Ovary (tissue), 9 donors: Measurements from ENCODE around the gene HAND1. TPM values are rescaled to one million over a fixed set of nuclear protein-coding genes. Genes with fewer than 3 reads are reported as not detected.

Experiments used
- DNase-seq, 5 donors: peaks; one replicate each; pipeline ENCODE4 v3.0.0-alpha.2; 2019 to 2020
- H3K27ac ChIP-seq, 2 donors: fragments of 200-600 bp; one replicate each; pipeline versions ENCODE4 v1.5.1 to v1.8.0; 2019 to 2022
- H3K27me3 ChIP-seq: fragments of 200-600 bp; one replicate; pipeline ENCODE4 v1.8.0; 2022
- H3K36me3 ChIP-seq: fragments of 200-600 bp; sonication (generic); one replicate; pipeline ENCODE4 v1.5.1; 2019
- H3K4me1 ChIP-seq: one replicate; pipeline ENCODE4 v1.8.1; 2013; ENCODE audit warnings: mild to moderate bottlenecking, moderate library complexity; ENCODE audit not compliant: insufficient read depth
- H3K4me3 ChIP-seq: fragments of 200-600 bp; sonication (generic); one replicate; pipeline ENCODE4 v1.5.1; 2017
- H3K9me3 ChIP-seq, 2 donors: fragments of 200-600 bp in 1 of 2; sonication (generic) in 1 of 2; one replicate each; pipeline versions ENCODE4 v1.5.1 to v1.8.1; 2013 to 2019; ENCODE audit warnings: mild to moderate bottlenecking in 1 of 2, moderate library complexity in 1 of 2
- EP300 ChIP-seq: sonication (generic); formaldehyde crosslinking; IDR thresholded peaks from one replicate; pipeline ENCODE4 v1.6.1; 2017; ENCODE audit warnings: antibody characterized with exemption
- POLR2A ChIP-seq: fragments of 450-650 bp; IDR thresholded peaks from one replicate; pipeline ENCODE4 v1.6.1; 2017; ENCODE audit warnings: antibody characterized with exemption, mild to moderate bottlenecking, moderate library complexity
- WGBS, 3 donors: extraction: QIAGEN DNeasy Blood & Tissue Kit in 1 of 3; methylation state at CpG; one replicate each; pipeline versions ENCODE4 v1.1.5 to v1.1.7; 2013 to 2017; 5-methylcytosine and 5-hydroxymethylcytosine counted together
- intact Hi-C, 4 donors: fragments of 100-400 bp; cut with DNase I; formaldehyde crosslinking; loops; one replicate each; pipeline versions ENCODE4 v1.11.0 to v1.15.1; 2022 to 2023
- polyA plus RNA-seq, 2 donors: library from polyadenylated mRNA; stranded (reverse); fragments of 200-250 nt in 1 of 2; fragments of 350-450 nt in 1 of 2; fragmentation: Illumina TruSeq in 1 of 2; extraction: RNeasy Lipid Tissue Mini Kit (QIAGEN cat#74804) in 1 of 2; gene quantifications; one replicate each; pipeline ENCODE4 v1.2.3, GENCODE V29; 2013 to 2014
- total RNA-seq, 7 donors: library from RNA; depleted of rRNA in 2 of 7; stranded (reverse); fragments of >200 nt in 2 of 7; fragmentation: NEBNext Ultra II Directional in 3 of 7; extraction: Animal tissue kit (Norgen Biotek cat#: 25700) in 3 of 7; gene quantifications; one replicate each; pipeline versions ENCODE4 v1.1.0 to v1.2.4, GENCODE V29; 2016 to 2023
- TF ChIP-seq, protein P1 (sequence below), 3 donors: fragments of 450-650 bp in 2 of 3; fragments of 200-600 bp in 1 of 3; IDR thresholded peaks; one replicate each; pipeline versions ENCODE4 v1.5.1 to v1.8.0; 2016 to 2022; ENCODE audit warnings: antibody characterized with exemption in 3 of 3, mild to moderate bottlenecking in 1 of 3
- donor health status: DM: no; HTN: no; CAD: no; lungs with moderate emphysema.
- donor health status: DM: no; HTN: no; CAD: no.
- donor health status: Bipolar disorder and iron deficiency.
- donor health status: DM: yes; HTN: yes; CAD: no.
- donor health status: DM: no; HTN: no; CAD: no.
- donor health status: DM: yes; HTN: yes; CAD: no.

HAND1 gene
- total and polyA plus RNA-seq, 9 donors, result not detected

DNA sequence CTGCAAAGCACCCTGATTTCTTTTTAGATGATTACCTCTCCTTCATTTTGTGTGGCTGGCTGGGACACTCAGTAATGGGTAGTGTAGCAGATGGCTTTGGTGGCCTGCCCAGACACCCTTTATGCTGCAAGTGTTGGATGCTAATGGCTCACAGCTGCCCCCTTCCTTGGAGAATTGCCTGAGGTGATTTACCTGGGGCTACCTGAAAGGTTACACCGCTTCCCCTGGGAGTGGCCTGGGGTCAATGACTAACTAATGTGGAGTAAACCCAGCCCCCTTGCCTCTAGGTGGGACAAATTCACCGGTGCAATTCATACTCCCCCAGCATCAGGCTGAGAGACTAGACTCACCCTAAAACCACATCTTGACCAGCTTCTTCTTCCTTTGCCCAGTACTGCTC lies 23.5 kb upstream of the HAND1 start:
- Histone ChIP-seq H3K36me3 (no peaks in the 10 kb centered on the region), H3K4me3 (no peak overlapping the region)
- 48 to 66% (median 63%) methylated on average over 2 of the region's 2 CpGs for whole genome bisulfite sequencing, 3 donors

DNA sequence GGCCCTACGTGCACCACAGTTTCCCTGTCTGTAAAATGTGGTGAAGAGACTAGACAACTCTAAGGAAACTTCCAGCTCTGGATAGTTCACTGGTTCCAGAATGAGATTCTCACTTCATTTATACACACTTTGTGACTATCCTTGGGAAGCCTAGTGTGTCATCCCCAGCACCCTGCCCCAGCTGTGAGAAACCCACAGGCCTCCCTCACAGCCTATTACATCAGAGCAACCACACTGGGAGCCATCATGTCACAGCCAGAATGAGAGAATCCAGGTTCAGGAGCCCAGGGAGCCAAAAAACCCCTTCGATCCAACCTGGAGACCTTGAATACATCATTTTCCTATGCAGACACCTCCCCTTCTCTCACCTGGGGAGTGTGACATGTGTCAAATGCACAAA lies 21.0 kb upstream of the HAND1 start:
- Histone ChIP-seq H3K4me1 (no peaks in the 10 kb centered on the region), H3K4me3 (no peak overlapping the region), H3K27me3 (no peaks in the 10 kb centered on the region), H3K9me3 (no peaks in the 10 kb centered on the region), H3K27ac (no peak overlapping the region), H3K36me3 (no peaks in the 10 kb centered on the region)
- TF ChIP-seq EP300 (no peak), POLR2A (no peak)
- TF ChIP-seq, protein P1, sequence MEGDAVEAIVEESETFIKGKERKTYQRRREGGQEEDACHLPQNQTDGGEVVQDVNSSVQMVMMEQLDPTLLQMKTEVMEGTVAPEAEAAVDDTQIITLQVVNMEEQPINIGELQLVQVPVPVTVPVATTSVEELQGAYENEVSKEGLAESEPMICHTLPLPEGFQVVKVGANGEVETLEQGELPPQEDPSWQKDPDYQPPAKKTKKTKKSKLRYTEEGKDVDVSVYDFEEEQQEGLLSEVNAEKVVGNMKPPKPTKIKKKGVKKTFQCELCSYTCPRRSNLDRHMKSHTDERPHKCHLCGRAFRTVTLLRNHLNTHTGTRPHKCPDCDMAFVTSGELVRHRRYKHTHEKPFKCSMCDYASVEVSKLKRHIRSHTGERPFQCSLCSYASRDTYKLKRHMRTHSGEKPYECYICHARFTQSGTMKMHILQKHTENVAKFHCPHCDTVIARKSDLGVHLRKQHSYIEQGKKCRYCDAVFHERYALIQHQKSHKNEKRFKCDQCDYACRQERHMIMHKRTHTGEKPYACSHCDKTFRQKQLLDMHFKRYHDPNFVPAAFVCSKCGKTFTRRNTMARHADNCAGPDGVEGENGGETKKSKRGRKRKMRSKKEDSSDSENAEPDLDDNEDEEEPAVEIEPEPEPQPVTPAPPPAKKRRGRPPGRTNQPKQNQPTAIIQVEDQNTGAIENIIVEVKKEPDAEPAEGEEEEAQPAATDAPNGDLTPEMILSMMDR (IDR thresholded peaks at IDR 0.05), result no peak
- intact Hi-C loops, result no loop called here
- WGBS, 3 donors, result 90 to 95% (median 92%) methylated on average over 2 of the region's 2 CpGs
- DNase-seq, result no peak

More for the DNA sequence above, 23.5 kb upstream of the HAND1 start:
- TF ChIP-seq, protein P1 (IDR thresholded peaks at IDR 0.05), result no peak
- TF ChIP-seq POLR2A (no peak), EP300 (no peak)
- no peaks in the 10 kb centered on the region for H3K27me3 ChIP-seq
- H3K4me1 ChIP-seq, result no peaks in the 10 kb centered on the region
- H3K27ac ChIP-seq, result no peak overlapping the region
- DNase-seq, result no peak
- no peaks in the 10 kb centered on the region for H3K9me3 ChIP-seq
- intact Hi-C loops, result no loop called here

DNA sequence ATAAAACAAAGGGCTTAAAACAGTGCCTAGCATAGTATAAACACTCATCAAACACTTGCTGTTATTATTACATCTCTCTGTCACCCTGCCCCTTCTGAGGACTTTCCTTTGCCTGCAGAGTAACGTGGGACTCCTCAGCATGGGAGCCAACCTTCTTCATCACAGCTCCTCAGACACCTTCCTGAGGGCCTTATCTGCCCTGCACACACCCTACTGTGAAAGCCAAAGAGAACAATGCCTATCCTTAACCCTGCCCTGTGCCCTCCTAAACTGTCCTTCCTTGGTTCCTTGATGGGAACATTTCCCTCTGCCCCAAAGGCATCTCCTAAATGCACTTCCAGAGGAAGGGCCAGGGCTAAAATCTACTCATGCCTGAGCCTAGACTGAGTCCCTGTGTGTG lies 20.6 kb upstream of the HAND1 start:
- DNase-seq, result no peak
- H3K27me3 ChIP-seq, result no peaks in the 10 kb centered on the region
- no peak overlapping the region for H3K4me3 ChIP-seq
- H3K27ac ChIP-seq, result no peak overlapping the region
- intact Hi-C loops, result no loop called here
- TF ChIP-seq EP300 (no peak), POLR2A (no peak)
- TF ChIP-seq, protein P1 (IDR thresholded peaks at IDR 0.05), result no peak
- 79 to 92% (median 85%) methylated on average over 1 of the region's 1 CpG for WGBS, 3 donors
- H3K9me3 ChIP-seq, result no peaks in the 10 kb centered on the region
- no peaks in the 10 kb centered on the region for H3K4me1 ChIP-seq
- H3K36me3 ChIP-seq, result no peaks in the 10 kb centered on the region

DNA sequence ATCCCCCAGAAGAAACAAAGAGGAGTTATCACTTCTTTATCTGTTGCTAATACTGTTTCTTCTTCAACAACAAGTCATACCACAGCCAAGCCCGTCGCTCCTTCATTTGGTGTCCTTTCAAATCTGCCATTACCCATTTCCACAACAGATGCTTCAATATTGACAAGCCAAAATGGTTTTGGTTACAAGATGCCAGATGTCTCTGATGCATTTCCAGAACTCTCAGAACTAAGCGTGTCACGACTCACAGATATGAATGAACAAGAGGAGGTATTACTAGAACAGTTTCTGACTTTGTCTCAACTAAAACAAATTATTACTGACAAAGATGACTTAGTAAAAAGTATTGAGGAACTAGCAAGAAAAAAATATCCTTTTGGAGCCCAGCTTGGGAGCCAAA lies 16.0 kb upstream of the HAND1 start:
- intact Hi-C loops, result no loop called here
- H3K27ac ChIP-seq, result no peak overlapping the region
- H3K36me3 ChIP-seq, result no peaks in the 10 kb centered on the region
- H3K9me3 ChIP-seq, result no peaks in the 10 kb centered on the region
- WGBS, 3 donors, result 68 to 87% (median 75%) methylated on average over 4 of the region's 4 CpGs
- H3K27me3 ChIP-seq, result no peaks in the 10 kb centered on the region
- H3K4me3 ChIP-seq, result no peak overlapping the region
- TF ChIP-seq EP300 (no peak), POLR2A (no peak)
- TF ChIP-seq, protein P1 (IDR thresholded peaks at IDR 0.05), result no peak
- no peak for DNase-seq
- no peaks in the 10 kb centered on the region for H3K4me1 ChIP-seq

DNA sequence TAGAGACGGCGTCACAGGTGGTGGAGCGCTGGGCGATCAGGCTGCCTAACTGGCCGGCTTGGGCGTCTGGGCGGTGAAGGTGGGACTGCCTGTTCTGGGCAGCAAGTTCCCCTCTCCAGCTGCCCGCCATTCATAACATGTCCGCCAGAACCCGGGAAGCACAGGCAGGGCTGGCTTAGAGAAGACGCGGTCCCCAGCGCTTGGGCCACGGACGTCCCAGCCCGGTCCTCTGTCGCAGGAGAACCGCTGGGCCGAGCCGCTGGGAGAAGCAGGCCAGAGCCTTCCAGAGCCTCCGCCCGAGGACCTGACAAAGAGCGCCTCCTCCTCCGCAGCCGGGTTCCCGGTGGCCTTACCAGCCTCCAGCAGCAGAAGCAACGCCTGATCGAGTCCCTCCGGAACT lies 15.2 kb upstream of the HAND1 start:
- no peaks in the 10 kb centered on the region for H3K9me3 ChIP-seq
- no peak overlapping the region for H3K27ac ChIP-seq
- 35 to 47% (median 44%) methylated on average over 29 of the region's 29 CpGs for WGBS, 3 donors
- H3K27me3 ChIP-seq, result no peaks in the 10 kb centered on the region
- no peak overlapping the region for H3K4me3 ChIP-seq
- TF ChIP-seq, protein P1 (IDR thresholded peaks at IDR 0.05), result no peak
- TF ChIP-seq POLR2A (no peak), EP300 (no peak)
- DNase-seq, result no peak
- no peaks in the 10 kb centered on the region for H3K4me1 ChIP-seq
- intact Hi-C loops, result no loop called here
- H3K36me3 ChIP-seq, result no peaks in the 10 kb centered on the region
